ENCODE results near the gene PGGT1B. TPM values are rescaled to one million over a fixed set of nuclear protein-coding genes. Genes with fewer than 3 reads are reported as not detected.
"Not testable (repeated sequence)": the region's sequence is repeated elsewhere in the genome, so short reads cannot be mapped to it uniquely, and the experiment has no call there.

Gene PGGT1B
- total and polyA plus RNA-seq, 9 donors, result 11.9 to 19.6 (median 15.7) TPM

DNA sequence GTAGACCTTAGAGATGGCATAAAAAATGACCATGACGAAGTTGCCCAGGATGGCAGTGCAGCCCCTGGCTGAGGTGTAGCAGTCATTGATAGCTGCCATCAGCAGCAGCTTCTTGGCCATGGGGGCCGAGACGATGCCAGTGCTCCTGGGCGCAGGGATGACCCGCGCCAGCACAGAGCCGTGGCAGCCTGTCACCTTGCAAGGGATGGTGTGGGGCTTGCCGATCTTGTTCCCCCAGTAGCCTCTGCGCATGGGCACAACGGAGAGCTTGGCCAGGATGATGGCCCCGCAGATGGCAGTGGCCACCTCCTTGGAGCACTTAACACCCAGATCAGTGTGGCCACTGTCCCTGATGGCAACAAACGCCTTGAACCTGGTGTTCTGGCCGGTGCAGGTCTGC lies 2.1 kb upstream of the PGGT1B start:
- DNase-seq, result no peak
- Histone ChIP-seq H3K36me3 (ENCODE audit: control insufficient read depth, insufficient read depth, low read length) (peaks cover 4% of the 10 kb centered on the region), H3K4me3 (ENCODE audit: low read length) (no peak overlapping the region), H3K4me1 (ENCODE audit: control insufficient read depth, insufficient read depth, low read length) (peaks cover 3% of the 10 kb centered on the region), H3K27me3 (ENCODE audit: control insufficient read depth, insufficient read depth, low read length) (no peaks in the 10 kb centered on the region), H3K27ac (ENCODE audit: low read length) (no peak overlapping the region), H3K9me3 (replicated peaks; ENCODE audit: control insufficient read depth, low read depth, low read length) (no peaks in the 10 kb centered on the region)
- 94% methylated on average over 13 of the region's 13 CpGs for WGBS (ENCODE audit: insufficient coverage)

DNA sequence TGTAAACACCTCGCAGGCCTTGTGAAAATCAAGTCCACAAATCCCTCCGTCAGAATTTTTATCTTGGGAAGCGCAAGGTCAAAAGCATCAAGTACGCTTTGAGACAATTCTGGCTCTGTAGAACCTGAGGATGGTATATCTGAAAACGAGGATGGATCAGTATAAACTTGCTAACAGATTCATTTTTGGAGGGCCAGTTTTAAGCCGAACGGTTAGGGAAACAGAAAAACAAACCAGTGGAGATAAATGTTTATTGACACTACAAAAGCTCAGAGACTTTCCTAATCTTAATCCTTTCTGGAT lies 352 bp upstream of the PGGT1B start:
- Histone ChIP-seq H3K4me1 (ENCODE audit: control insufficient read depth, insufficient read depth, low read length) (peaks cover 3% of the 10 kb centered on the region), H3K36me3 (ENCODE audit: control insufficient read depth, insufficient read depth, low read length) (peaks cover 4% of the 10 kb centered on the region), H3K27me3 (ENCODE audit: control insufficient read depth, insufficient read depth, low read length) (no peaks in the 10 kb centered on the region), H3K27ac (ENCODE audit: low read length) (peak overlapping the region; percentile 92), H3K9me3 (replicated peaks; ENCODE audit: control insufficient read depth, low read depth, low read length) (no peaks in the 10 kb centered on the region), H3K4me3 (ENCODE audit: low read length) (peak overlapping the region; percentile 97)
- DNase-seq, result no peak
- 0% methylated on average over 2 of the region's 7 CpGs for WGBS (ENCODE audit: insufficient coverage)

DNA sequence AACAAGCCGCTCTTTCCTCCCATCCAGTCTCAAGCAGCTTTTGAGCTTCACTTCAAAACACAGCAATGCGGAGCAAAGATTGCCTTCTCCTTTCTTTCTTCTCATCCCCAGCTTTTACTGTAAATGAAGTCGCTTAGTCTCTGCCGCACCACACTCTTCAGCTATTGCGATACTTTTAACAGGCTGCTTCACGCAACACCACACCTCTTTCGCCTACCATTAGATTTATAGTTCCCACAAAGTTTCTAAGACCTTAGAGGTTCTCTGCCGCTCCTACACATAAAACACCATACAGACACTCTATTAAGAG lies 711 bp downstream of the PGGT1B start:
- no peak for DNase-seq
- Histone ChIP-seq H3K27ac (ENCODE audit: low read length) (peak overlapping the region; percentile 92), H3K4me1 (ENCODE audit: control insufficient read depth, insufficient read depth, low read length) (peaks cover 3% of the 10 kb centered on the region), H3K36me3 (ENCODE audit: control insufficient read depth, insufficient read depth, low read length) (peaks cover 4% of the 10 kb centered on the region), H3K4me3 (ENCODE audit: low read length) (peak overlapping the region; percentile 97), H3K27me3 (ENCODE audit: control insufficient read depth, insufficient read depth, low read length) (no peaks in the 10 kb centered on the region), H3K9me3 (replicated peaks; ENCODE audit: control insufficient read depth, low read depth, low read length) (no peaks in the 10 kb centered on the region)
- WGBS (ENCODE audit: insufficient coverage), result 4% methylated on average over 5 of the region's 8 CpGs

DNA sequence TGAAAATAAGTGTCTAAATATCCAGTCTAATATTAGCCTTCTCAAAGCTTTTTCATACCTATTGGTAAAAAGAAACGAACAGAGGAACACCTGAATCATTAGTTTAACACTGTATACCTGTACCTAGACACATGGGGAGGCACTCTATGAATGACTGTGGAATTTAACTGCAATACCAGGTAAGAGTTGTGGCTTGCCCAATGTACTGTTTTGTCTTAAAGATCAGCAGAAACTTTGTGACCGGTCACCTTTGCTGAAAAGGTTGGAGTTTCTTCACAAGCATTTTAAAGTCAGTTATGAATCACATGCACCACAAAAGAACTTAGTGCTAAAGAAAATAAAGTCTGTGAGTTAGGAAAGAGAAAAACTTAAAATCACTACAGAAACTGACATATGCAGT lies 2.4 kb downstream of the PGGT1B start:
- Histone ChIP-seq H3K36me3 (ENCODE audit: control insufficient read depth, insufficient read depth, low read length) (peaks cover 4% of the 10 kb centered on the region), H3K9me3 (replicated peaks; ENCODE audit: control insufficient read depth, low read depth, low read length) (no peaks in the 10 kb centered on the region), H3K4me1 (ENCODE audit: control insufficient read depth, insufficient read depth, low read length) (peaks cover 3% of the 10 kb centered on the region), H3K27me3 (ENCODE audit: control insufficient read depth, insufficient read depth, low read length) (no peaks in the 10 kb centered on the region), H3K27ac (ENCODE audit: low read length) (no peak overlapping the region), H3K4me3 (ENCODE audit: low read length) (no peak overlapping the region)
- no CpG with 5 or more reads among the region's 2 CpGs for WGBS (ENCODE audit: insufficient coverage)
- no peak for DNase-seq

DNA sequence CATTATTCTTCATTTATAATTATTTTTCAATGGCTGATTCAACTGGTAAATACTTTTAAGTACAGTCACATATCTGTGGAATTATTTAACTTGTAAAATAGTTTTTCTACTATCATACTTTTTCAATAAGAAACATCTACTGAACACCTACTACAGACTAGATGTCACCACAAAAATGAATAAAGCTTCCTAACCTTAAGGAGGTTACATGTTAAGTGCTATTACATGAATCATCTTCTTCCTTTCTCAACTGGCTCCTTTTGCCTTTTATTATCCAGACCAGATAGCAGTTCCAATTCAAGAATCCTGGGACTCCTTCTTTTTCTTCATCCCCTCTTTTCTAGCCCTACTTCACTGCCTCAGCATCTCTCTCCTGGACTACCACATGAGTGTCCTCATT lies 4.7 kb downstream of the PGGT1B start:
- no peak for DNase-seq
- H3K27ac ChIP-seq (ENCODE audit: low read length), result no peak overlapping the region
- H3K4me3 ChIP-seq (ENCODE audit: low read length), result no peak overlapping the region
- no peaks in the 10 kb centered on the region for H3K27me3 ChIP-seq (ENCODE audit: control insufficient read depth, insufficient read depth, low read length)
- H3K9me3 ChIP-seq (replicated peaks; ENCODE audit: control insufficient read depth, low read depth, low read length), result no peaks in the 10 kb centered on the region
- peaks cover 3% of the 10 kb centered on the region for H3K4me1 ChIP-seq (ENCODE audit: control insufficient read depth, insufficient read depth, low read length)
- H3K36me3 ChIP-seq (ENCODE audit: control insufficient read depth, insufficient read depth, low read length), result no peaks in the 10 kb centered on the region

DNA sequence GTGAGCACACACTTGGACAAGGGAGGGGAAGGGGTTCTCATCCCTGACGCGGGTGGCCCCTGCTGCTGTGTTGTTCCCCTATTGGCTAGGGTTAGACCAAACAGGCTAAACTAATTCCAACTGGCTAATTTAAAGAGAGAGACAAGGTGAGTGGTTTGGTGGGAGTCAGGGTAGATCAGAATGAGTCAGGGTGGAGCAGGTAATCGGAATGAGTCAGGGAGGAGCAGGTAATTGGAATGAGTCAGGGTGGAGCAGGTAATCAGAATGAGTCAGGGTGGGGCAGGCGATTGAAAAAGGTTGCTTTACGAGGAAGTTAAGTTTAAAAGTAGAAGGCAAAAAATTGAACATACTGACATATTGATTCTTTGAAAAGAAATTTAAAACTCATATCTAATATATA lies 13.3 kb downstream of the PGGT1B start:
- H3K27ac ChIP-seq (ENCODE audit: low read length); H3K36me3 ChIP-seq (ENCODE audit: control insufficient read depth, insufficient read depth, low read length); DNase-seq; H3K9me3 ChIP-seq (replicated peaks; ENCODE audit: control insufficient read depth, low read depth, low read length); H3K4me1 ChIP-seq (ENCODE audit: control insufficient read depth, insufficient read depth, low read length); H3K27me3 ChIP-seq (ENCODE audit: control insufficient read depth, insufficient read depth, low read length); H3K4me3 ChIP-seq (ENCODE audit: low read length): not testable (repeated sequence)
- 97% methylated on average over 3 of the region's 5 CpGs for WGBS (ENCODE audit: insufficient coverage)

DNA sequence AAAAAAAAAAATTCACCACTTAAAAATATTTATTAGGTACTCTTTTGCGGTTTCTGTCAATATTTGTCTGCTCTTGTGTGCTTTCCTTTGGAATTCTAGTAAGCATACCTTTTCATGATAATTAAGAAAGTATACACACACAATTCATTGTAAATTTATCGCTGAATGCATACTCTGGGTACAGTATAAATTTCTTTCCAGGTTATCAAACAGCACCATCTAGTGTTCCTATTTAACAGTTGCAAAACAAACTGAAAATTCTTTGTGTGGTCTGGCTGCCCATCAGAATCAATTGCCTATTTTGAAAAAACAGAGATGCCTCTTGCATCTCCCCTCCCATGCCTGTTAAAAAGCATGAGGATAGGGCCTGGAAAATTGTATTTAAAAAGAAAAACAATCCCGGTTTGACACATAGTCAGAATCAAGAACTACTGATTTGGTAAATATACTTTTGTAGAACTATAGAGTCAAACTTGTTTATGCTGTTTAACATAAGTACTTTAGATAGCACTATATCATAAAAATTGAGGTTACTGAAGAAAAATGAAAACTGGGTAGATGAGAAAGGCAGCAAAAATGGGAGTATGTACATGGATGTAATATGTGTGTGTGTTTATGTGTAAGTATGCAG lies 16.2 kb downstream of the PGGT1B start:
- peak; percentile 52 for DNase-seq
- no CpG with 5 or more reads among the region's 3 CpGs for WGBS (ENCODE audit: insufficient coverage)
- H3K4me1 ChIP-seq (ENCODE audit: control insufficient read depth, insufficient read depth, low read length), result no peaks in the 10 kb centered on the region
- no peak overlapping the region for H3K27ac ChIP-seq (ENCODE audit: low read length)
- H3K9me3 ChIP-seq (replicated peaks; ENCODE audit: control insufficient read depth, low read depth, low read length), result no peaks in the 10 kb centered on the region
- no peaks in the 10 kb centered on the region for H3K27me3 ChIP-seq (ENCODE audit: control insufficient read depth, insufficient read depth, low read length)
- H3K36me3 ChIP-seq (ENCODE audit: control insufficient read depth, insufficient read depth, low read length), result peaks cover 1% of the 10 kb centered on the region
- H3K4me3 ChIP-seq (ENCODE audit: low read length), result no peak overlapping the region

DNA sequence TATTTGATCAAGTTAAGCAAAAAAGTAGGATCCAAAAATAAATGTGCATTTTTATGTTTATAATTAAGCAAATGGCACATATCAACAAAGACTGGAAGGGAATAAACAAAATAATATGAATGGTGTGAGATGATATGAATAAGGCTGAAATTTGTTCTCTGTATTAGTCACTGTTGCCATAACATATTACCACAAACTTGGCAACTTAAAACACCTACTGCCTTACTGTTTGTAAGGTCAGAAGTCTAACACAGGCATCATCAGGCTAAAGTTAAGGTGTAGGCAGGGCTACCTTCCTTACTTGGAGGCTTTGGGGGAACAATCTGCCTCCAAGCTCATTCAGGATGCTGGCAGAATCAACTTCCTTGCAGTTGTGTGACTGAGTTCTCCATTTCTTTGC lies 19.3 kb downstream of the PGGT1B start:
- Histone ChIP-seq H3K27me3 (ENCODE audit: control insufficient read depth, insufficient read depth, low read length) (no peaks in the 10 kb centered on the region), H3K4me3 (ENCODE audit: low read length) (no peak overlapping the region), H3K36me3 (ENCODE audit: control insufficient read depth, insufficient read depth, low read length) (peaks cover 14% of the 10 kb centered on the region), H3K27ac (ENCODE audit: low read length) (no peak overlapping the region), H3K9me3 (replicated peaks; ENCODE audit: control insufficient read depth, low read depth, low read length) (no peaks in the 10 kb centered on the region), H3K4me1 (ENCODE audit: control insufficient read depth, insufficient read depth, low read length) (no peaks in the 10 kb centered on the region)
- DNase-seq, result no peak

DNA sequence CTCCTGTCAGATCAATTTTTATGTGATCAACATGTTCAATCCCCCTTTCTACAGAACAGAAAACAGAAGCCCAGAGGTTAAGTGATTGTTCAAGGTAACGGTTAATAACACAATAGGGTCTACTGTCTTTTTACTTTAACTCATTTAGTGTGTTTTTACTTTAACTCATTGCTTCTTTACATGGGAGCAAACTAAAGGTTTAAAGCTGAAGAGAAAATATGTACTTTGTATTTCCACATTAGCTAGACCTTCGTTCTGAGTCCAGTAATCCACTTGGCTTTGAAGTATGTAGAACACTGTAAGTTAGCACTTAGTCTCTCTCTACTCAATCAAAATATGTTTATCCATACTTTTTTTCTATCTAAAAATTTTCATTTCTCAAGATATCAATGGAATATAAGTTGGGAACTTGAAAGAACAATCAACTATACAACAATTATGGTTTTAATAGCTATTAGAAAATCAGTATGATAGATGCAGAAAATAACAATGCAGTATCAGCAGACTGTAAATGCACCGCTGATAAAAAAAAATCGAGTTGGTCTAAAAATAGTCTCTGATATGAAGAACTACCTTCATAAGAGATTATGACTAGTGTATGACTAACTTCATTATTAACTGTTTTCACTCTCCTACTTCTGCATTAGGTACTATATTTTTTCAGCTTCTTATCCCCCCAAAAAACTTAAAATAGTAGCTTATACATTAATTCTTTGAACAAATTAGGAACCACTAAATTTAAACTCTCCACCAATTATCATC lies 20.6 kb downstream of the PGGT1B start:
- Histone ChIP-seq H3K27ac (ENCODE audit: low read length) (no peak overlapping the region), H3K4me3 (ENCODE audit: low read length) (no peak overlapping the region), H3K9me3 (replicated peaks; ENCODE audit: control insufficient read depth, low read depth, low read length) (no peaks in the 10 kb centered on the region), H3K4me1 (ENCODE audit: control insufficient read depth, insufficient read depth, low read length) (no peaks in the 10 kb centered on the region), H3K36me3 (ENCODE audit: control insufficient read depth, insufficient read depth, low read length) (peaks cover 14% of the 10 kb centered on the region), H3K27me3 (ENCODE audit: control insufficient read depth, insufficient read depth, low read length) (no peaks in the 10 kb centered on the region)
- no peak for DNase-seq
- no CpG with 5 or more reads among the region's 4 CpGs for WGBS (ENCODE audit: insufficient coverage)

DNA sequence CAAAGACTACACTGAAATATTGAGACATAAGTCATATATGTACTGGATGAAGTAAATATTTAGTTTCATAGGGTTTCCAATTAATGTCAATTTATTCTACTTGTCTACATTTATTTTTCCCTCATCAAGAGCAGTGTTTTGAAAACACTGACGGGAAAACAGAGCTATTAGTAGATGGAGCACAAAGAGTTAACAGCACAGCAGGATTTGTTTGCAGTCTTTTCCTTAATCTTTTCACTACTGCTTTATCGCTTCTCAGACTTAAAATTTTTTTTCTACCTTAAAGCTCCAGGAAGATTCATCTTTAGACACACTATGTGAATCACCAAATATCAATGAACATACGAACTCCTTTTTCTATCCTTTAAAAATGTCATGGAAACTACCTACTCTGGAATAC lies 25.6 kb downstream of the PGGT1B start:
- Histone ChIP-seq H3K36me3 (ENCODE audit: control insufficient read depth, insufficient read depth, low read length) (peaks cover 14% of the 10 kb centered on the region), H3K4me3 (ENCODE audit: low read length) (no peak overlapping the region), H3K27ac (ENCODE audit: low read length) (no peak overlapping the region), H3K27me3 (ENCODE audit: control insufficient read depth, insufficient read depth, low read length) (no peaks in the 10 kb centered on the region), H3K9me3 (replicated peaks; ENCODE audit: control insufficient read depth, low read depth, low read length) (no peaks in the 10 kb centered on the region), H3K4me1 (ENCODE audit: control insufficient read depth, insufficient read depth, low read length) (no peaks in the 10 kb centered on the region)
- no peak for DNase-seq
- 82% methylated on average over 2 of the region's 3 CpGs for WGBS (ENCODE audit: insufficient coverage)

DNA sequence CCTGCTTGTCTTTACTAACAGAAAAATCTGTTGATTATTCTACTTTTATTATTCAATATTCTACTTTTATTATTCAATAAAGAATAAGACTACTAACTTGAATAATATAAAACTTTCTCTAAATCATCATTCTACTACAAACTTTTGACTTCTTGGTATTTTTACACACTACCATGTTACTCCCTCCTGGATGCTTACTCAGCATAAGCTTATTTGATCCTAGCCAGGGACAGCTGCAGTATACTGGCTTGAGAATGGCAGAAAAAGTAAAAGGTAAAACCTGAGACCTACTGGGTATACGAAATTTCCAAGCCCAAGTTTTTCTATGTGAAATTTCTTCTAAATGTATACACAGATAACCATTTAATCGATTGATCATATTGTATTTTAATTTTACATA lies 26.1 kb downstream of the PGGT1B start:
- WGBS (ENCODE audit: insufficient coverage), result no CpG with 5 or more reads among the region's 2 CpGs
- Histone ChIP-seq H3K4me3 (ENCODE audit: low read length) (no peak overlapping the region), H3K27me3 (ENCODE audit: control insufficient read depth, insufficient read depth, low read length) (no peaks in the 10 kb centered on the region), H3K9me3 (replicated peaks; ENCODE audit: control insufficient read depth, low read depth, low read length) (no peaks in the 10 kb centered on the region), H3K27ac (ENCODE audit: low read length) (no peak overlapping the region), H3K4me1 (ENCODE audit: control insufficient read depth, insufficient read depth, low read length) (no peaks in the 10 kb centered on the region), H3K36me3 (ENCODE audit: control insufficient read depth, insufficient read depth, low read length) (peaks cover 14% of the 10 kb centered on the region)
- no peak for DNase-seq
